Measurements from ENCODE around the gene BLTP3A.
"Not testable (repeated sequence)": the region's sequence is repeated elsewhere in the genome, so short reads cannot be mapped to it uniquely, and the experiment has no call there.

The BLTP3A gene

DNA sequence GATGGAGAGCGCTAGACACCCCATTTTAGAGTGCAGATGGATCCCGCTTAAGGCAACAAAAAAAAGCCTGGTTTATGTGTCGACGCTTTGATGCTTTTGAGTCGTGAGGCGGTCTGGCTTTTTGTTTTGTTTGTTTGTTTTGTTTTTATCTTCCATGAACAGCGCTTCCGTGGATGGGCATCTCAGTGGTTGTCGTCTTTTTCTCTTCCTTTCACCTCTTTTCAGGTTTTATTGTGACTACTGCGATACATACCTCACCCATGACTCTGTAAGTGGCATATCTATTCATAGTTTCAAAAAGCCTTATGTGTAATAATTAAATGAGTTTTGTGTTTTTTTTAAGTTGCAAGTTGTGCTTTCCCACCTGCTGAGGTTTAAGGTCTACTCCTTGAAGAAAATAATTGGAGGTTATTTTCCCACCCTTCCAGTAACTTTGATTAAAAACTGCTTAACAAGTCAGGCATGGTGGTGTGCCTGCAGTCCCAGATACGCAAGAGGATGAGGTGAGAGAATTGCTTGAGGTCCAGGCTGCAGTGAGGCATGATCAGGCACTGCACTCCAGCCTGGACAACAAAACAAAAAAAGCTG, 34.1 kb upstream of the BLTP3A start:
- no CpG with 5 or more reads among the region's 11 CpGs for WGBS (ENCODE audit: insufficient coverage, insufficient read length)
- H3K4me3 ChIP-seq (ENCODE audit: low read length) = peak overlapping the region; percentile 97
- H3K4me1 ChIP-seq (ENCODE audit: control insufficient read depth, insufficient read depth, low read length) = no peaks in the 10 kb centered on the region
- no peak for DNase-seq (ENCODE audit: low read depth, low spot score)
- no peaks in the 10 kb centered on the region for H3K9me3 ChIP-seq (ENCODE audit: control insufficient read depth, insufficient read depth, low read length)
- H3K36me3 ChIP-seq (ENCODE audit: control insufficient read depth, insufficient read depth, low read length) = no peaks in the 10 kb centered on the region
- no peak overlapping the region for H3K27ac ChIP-seq (ENCODE audit: low read length)
- H3K27me3 ChIP-seq (ENCODE audit: control insufficient read depth, insufficient read depth, low read length) = no peaks in the 10 kb centered on the region

DNA sequence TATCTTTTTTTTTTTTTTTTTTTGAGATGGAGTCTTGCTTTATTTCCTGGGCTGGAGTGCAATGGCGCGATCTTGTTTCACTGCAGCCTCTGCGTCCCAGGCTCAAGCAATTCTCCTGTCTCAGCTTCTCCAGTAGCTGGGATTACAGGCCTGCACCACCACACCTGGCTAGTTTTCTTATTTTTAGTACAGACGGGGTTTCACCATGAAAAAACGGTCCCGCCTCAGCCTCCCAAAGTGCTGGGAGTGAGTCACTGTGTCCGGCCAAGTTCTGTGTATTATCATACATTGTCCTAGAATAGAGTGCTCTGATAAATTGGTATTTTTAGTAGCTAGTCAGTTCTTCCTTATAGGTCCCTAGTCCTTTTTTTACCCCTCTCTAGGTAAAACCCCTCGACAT, 31.8 kb upstream of the BLTP3A start:
- Histone ChIP-seq H3K4me1 (ENCODE audit: control insufficient read depth, insufficient read depth, low read length) (no peaks in the 10 kb centered on the region), H3K27me3 (ENCODE audit: control insufficient read depth, insufficient read depth, low read length) (no peaks in the 10 kb centered on the region), H3K27ac (ENCODE audit: low read length) (no peak overlapping the region), H3K4me3 (ENCODE audit: low read length) (no peak overlapping the region), H3K9me3 (ENCODE audit: control insufficient read depth, insufficient read depth, low read length) (no peaks in the 10 kb centered on the region), H3K36me3 (ENCODE audit: control insufficient read depth, insufficient read depth, low read length) (peaks cover 2% of the 10 kb centered on the region; the same call in 1 of the 2 replicates)
- WGBS (ENCODE audit: insufficient coverage, insufficient read length) = no CpG with 5 or more reads among the region's 8 CpGs
- DNase-seq (ENCODE audit: low read depth, low spot score) = no peak

DNA sequence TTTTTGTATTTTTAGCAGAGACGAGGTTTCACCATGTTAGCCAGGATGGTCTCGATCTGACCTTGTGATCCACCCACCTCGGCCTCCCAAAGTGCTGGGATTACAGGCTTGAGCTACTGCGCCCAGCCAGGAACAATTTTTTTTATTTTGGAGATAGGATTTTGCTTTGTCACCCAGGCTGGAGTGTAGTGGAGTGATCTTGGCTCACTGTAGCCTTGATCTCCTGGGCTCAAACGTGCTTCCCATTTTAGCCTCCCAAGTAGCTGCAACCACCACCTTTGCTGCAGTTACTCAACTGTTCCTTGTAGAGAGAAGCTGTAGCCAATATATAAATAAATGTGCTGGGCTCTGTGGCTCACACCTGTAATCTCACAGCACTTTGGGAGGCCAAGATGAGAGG, 30.2 kb upstream of the BLTP3A start:
- not testable (repeated sequence) for H3K36me3 ChIP-seq (ENCODE audit: control insufficient read depth, insufficient read depth, low read length)

DNA sequence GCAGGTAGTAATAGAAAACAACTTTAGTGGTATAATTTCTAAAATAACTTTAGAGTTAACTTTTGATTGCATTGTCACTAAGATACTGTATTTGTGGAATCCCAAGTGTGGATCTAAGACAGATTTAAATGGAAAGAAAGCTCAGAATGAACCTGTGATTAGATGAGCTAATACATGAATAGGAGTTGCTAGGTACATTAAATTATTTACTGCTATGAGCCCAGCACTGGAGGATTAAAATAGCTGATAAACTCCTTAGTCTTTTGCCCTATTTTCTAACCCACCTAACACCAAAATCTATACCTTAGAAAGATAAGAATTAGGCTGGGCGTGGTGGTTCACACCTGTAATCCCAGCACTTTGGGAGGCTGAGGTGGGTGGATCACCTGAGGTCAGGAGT, 23.7 kb upstream of the BLTP3A start:
- no peaks in the 10 kb centered on the region for H3K27me3 ChIP-seq (ENCODE audit: control insufficient read depth, insufficient read depth, low read length)
- WGBS (ENCODE audit: insufficient coverage, insufficient read length) = no CpG with 5 or more reads among the region's 1 CpG

More for the DNA sequence above, 30.2 kb upstream of the BLTP3A start:
- not testable (repeated sequence) for DNase-seq (ENCODE audit: low read depth, low spot score); H3K4me1 ChIP-seq (ENCODE audit: control insufficient read depth, insufficient read depth, low read length); H3K27ac ChIP-seq (ENCODE audit: low read length); H3K9me3 ChIP-seq (ENCODE audit: control insufficient read depth, insufficient read depth, low read length); H3K27me3 ChIP-seq (ENCODE audit: control insufficient read depth, insufficient read depth, low read length); H3K4me3 ChIP-seq (ENCODE audit: low read length)
- WGBS (ENCODE audit: insufficient coverage, insufficient read length) = no CpG with 5 or more reads among the region's 5 CpGs

DNA sequence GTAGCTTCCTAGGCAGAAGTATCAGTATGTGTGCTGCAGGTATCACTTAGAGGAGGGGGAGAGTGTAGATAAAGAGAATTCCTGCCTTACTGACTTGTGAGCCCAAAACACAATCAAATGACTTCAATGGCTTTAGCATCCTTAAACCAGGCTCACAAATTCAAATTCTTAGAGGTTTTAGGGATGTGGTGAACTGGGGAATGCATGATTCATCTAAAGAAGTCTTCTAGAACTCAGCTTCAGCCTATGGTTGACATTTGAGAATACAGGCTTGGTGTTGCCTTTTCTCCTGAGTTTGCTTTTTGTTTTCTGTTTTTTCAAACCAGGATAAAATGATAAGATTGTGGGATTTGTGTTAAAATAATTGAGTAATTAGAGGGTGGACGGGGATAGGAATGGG, 20.2 kb upstream of the BLTP3A start:
- DNase-seq (ENCODE audit: low read depth, low spot score) = no peak
- Histone ChIP-seq H3K36me3 (ENCODE audit: control insufficient read depth, insufficient read depth, low read length) (peaks cover 10% of the 10 kb centered on the region; the same call in 1 of the 2 replicates), H3K27ac (ENCODE audit: low read length) (no peak overlapping the region), H3K27me3 (ENCODE audit: control insufficient read depth, insufficient read depth, low read length) (no peaks in the 10 kb centered on the region), H3K4me3 (ENCODE audit: low read length) (no peak overlapping the region), H3K4me1 (ENCODE audit: control insufficient read depth, insufficient read depth, low read length) (no peaks in the 10 kb centered on the region), H3K9me3 (ENCODE audit: control insufficient read depth, insufficient read depth, low read length) (no peaks in the 10 kb centered on the region)
- WGBS (ENCODE audit: insufficient coverage, insufficient read length) = 100% methylated on average over 1 of the region's 1 CpG

More for the DNA sequence above, 23.7 kb upstream of the BLTP3A start:
- Histone ChIP-seq H3K27ac (ENCODE audit: low read length) (no peak overlapping the region), H3K4me1 (ENCODE audit: control insufficient read depth, insufficient read depth, low read length) (no peaks in the 10 kb centered on the region), H3K9me3 (ENCODE audit: control insufficient read depth, insufficient read depth, low read length) (no peaks in the 10 kb centered on the region), H3K4me3 (ENCODE audit: low read length) (no peak overlapping the region), H3K36me3 (ENCODE audit: control insufficient read depth, insufficient read depth, low read length) (peaks cover 5% of the 10 kb centered on the region; the same call in 1 of the 2 replicates)
- DNase-seq (ENCODE audit: low read depth, low spot score) = no peak

DNA sequence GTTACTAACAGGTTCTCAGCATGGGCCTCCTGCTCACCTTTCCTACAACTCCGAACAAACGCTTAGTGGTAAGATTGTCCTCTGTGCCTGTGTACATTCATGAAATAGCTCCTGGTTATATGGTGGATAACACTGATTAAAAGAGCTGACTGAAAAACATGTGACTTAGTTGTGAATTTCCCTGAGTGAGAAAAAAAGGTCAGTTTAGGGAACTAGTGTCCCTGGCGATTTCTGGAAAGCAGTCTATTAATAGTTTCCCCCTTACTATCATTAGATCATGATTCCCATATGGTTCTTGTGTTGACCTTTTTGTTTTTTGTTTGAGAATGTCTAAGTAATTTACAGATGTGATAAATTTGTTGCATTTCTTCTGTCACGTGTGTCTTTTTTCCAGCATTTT, 18.9 kb upstream of the BLTP3A start:
- no CpG with 5 or more reads among the region's 4 CpGs for WGBS (ENCODE audit: insufficient coverage, insufficient read length)
- Histone ChIP-seq H3K9me3 (ENCODE audit: control insufficient read depth, insufficient read depth, low read length) (no peaks in the 10 kb centered on the region), H3K4me1 (ENCODE audit: control insufficient read depth, insufficient read depth, low read length) (no peaks in the 10 kb centered on the region), H3K27ac (ENCODE audit: low read length) (no peak overlapping the region), H3K4me3 (ENCODE audit: low read length) (no peak overlapping the region), H3K27me3 (ENCODE audit: control insufficient read depth, insufficient read depth, low read length) (no peaks in the 10 kb centered on the region), H3K36me3 (ENCODE audit: control insufficient read depth, insufficient read depth, low read length) (peaks cover 10% of the 10 kb centered on the region; the same call in 1 of the 2 replicates)
- no peak for DNase-seq (ENCODE audit: low read depth, low spot score)

DNA sequence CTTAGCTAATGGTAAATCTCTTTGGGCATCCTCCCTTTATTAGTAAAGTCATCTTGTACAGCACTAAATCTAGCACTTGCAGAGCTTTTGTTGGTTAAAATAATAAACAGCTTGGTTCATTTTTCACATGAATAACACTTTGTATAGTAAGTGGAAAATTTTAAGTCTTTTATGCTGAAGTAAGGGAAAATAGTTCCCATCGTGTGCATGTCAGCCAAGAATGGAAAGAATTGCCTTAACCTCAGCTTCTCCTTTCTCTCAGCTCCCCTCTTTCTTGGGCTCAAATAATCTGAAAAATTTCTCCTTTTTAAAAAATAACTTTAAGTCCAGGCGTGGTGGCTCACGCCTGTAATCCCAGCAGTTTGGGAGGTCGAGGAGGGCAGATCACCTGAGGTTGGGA, 18.0 kb upstream of the BLTP3A start:
- no peak overlapping the region for H3K27ac ChIP-seq (ENCODE audit: low read length)
- no peak overlapping the region for H3K4me3 ChIP-seq (ENCODE audit: low read length)
- no peaks in the 10 kb centered on the region for H3K9me3 ChIP-seq (ENCODE audit: control insufficient read depth, insufficient read depth, low read length)
- WGBS (ENCODE audit: insufficient coverage, insufficient read length) = no CpG with 5 or more reads among the region's 4 CpGs
- H3K4me1 ChIP-seq (ENCODE audit: control insufficient read depth, insufficient read depth, low read length) = no peaks in the 10 kb centered on the region
- H3K36me3 ChIP-seq (ENCODE audit: control insufficient read depth, insufficient read depth, low read length) = peaks cover 6% of the 10 kb centered on the region; the same call in 1 of the 2 replicates
- DNase-seq (ENCODE audit: low read depth, low spot score) = no peak
- H3K27me3 ChIP-seq (ENCODE audit: control insufficient read depth, insufficient read depth, low read length) = no peaks in the 10 kb centered on the region

DNA sequence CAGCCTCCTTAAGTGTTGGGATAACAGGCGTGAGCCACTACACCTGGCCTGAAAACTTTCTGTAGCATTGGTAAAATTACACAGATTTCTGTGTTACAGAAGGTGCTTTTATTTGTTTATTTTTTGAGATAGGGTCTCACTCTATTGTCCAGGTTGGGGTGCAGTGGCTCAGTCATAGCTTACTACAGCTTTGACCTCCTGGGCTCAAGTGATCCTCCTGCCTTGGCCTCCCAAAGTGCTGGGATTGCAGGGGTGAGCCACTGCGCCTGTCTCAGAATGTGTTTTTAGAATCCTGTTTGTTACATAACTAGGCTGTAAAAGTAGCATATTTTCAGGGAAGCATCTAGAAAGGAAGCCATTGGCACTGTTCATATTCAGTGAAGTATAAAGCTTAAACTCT, 16.9 kb upstream of the BLTP3A start:
- no peaks in the 10 kb centered on the region for H3K9me3 ChIP-seq (ENCODE audit: control insufficient read depth, insufficient read depth, low read length)
- DNase-seq (ENCODE audit: low read depth, low spot score) = no peak
- no peak overlapping the region for H3K27ac ChIP-seq (ENCODE audit: low read length)
- H3K36me3 ChIP-seq (ENCODE audit: control insufficient read depth, insufficient read depth, low read length) = peaks cover 5% of the 10 kb centered on the region; the same call in 1 of the 2 replicates
- no peaks in the 10 kb centered on the region for H3K27me3 ChIP-seq (ENCODE audit: control insufficient read depth, insufficient read depth, low read length)
- WGBS (ENCODE audit: insufficient coverage, insufficient read length) = no CpG with 5 or more reads among the region's 2 CpGs
- H3K4me1 ChIP-seq (ENCODE audit: control insufficient read depth, insufficient read depth, low read length) = no peaks in the 10 kb centered on the region
- no peak overlapping the region for H3K4me3 ChIP-seq (ENCODE audit: low read length)

DNA sequence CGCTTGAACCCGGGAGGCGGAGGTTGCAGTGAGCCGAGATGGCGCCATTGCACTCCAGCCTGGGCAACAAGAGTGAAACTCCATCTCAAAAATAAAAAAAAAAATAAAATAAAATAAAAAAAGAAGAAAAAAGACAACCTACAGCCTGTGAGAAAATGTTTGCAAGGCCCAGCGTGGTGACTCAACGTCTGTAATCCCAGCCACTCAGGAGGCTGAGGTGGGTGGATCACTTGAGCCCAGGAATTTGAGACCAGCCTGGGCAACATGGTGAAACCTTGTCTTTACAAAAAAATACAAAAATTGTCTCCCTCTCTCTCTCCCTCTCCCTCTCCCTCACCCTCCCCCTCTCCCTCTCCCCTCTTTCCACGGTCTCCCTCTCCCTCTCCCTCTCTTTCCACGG, 6.5 kb upstream of the BLTP3A start:
- not testable (repeated sequence) for H3K27me3 ChIP-seq (ENCODE audit: control insufficient read depth, insufficient read depth, low read length); H3K36me3 ChIP-seq (ENCODE audit: control insufficient read depth, insufficient read depth, low read length); H3K27ac ChIP-seq (ENCODE audit: low read length); H3K9me3 ChIP-seq (ENCODE audit: control insufficient read depth, insufficient read depth, low read length); DNase-seq (ENCODE audit: low read depth, low spot score); H3K4me1 ChIP-seq (ENCODE audit: control insufficient read depth, insufficient read depth, low read length); H3K4me3 ChIP-seq (ENCODE audit: low read length)
- WGBS (ENCODE audit: insufficient coverage, insufficient read length) = no CpG with 5 or more reads among the region's 9 CpGs

DNA sequence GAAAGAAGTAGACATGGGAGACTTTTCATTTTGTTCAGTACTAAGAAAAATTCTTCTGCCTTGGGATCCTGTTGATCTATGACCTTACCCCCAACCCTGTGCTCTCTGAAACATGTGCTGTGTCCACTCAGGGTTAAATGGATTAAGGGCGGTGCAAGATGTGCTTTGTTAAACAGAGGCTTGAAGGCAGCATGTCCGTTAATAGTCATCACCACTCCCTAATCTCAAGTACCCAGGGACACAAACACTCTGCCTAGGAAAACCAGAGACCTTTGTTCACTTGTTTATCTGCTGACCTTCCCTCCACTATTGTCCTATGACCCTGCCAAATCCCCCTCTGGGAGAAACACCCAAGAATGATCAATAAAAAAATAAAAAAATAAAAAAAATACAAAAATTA, 4.7 kb upstream of the BLTP3A start:
- H3K27me3 ChIP-seq (ENCODE audit: control insufficient read depth, insufficient read depth, low read length); H3K27ac ChIP-seq (ENCODE audit: low read length); H3K4me1 ChIP-seq (ENCODE audit: control insufficient read depth, insufficient read depth, low read length); DNase-seq (ENCODE audit: low read depth, low spot score); H3K4me3 ChIP-seq (ENCODE audit: low read length); H3K9me3 ChIP-seq (ENCODE audit: control insufficient read depth, insufficient read depth, low read length); H3K36me3 ChIP-seq (ENCODE audit: control insufficient read depth, insufficient read depth, low read length): not testable (repeated sequence)
- no CpG with 5 or more reads among the region's 2 CpGs for WGBS (ENCODE audit: insufficient coverage, insufficient read length)

DNA sequence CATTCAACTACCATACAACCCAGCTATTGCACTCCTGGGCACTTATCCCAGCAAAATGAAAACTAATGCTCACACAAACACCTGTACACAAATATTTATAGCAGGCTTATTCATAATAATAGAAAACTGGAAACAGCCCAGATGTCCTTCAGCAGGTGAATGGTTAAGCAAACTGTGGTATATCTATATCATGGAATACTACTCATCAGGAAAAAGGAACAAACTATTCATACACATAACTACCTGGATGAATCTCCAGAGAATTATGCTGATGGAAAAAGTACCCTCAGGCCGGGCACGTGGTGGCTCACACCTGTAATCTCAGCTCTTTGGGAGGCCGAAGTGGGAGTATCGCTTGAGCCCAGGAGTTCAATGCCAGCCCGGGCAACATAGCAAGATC, 3.8 kb upstream of the BLTP3A start:
- Histone ChIP-seq H3K9me3 (ENCODE audit: control insufficient read depth, insufficient read depth, low read length) (no peaks in the 10 kb centered on the region), H3K36me3 (ENCODE audit: control insufficient read depth, insufficient read depth, low read length) (no peaks in the 10 kb centered on the region), H3K27ac (ENCODE audit: low read length) (no peak overlapping the region), H3K4me1 (ENCODE audit: control insufficient read depth, insufficient read depth, low read length) (no peaks in the 10 kb centered on the region; the same call in 1 of the 2 replicates), H3K27me3 (ENCODE audit: control insufficient read depth, insufficient read depth, low read length) (no peaks in the 10 kb centered on the region), H3K4me3 (ENCODE audit: low read length) (no peak overlapping the region)
- DNase-seq (ENCODE audit: low read depth, low spot score) = no peak
- WGBS (ENCODE audit: insufficient coverage, insufficient read length) = no CpG with 5 or more reads among the region's 5 CpGs
